GM21367 (cell line): ENCODE data around the gene KCTD10.

ENCODE experiments used
- ATAC-seq: cut with Tn5 transposase; IDR thresholded peaks from one replicate; pipeline ENCODE4 v1.9.1; 2021; ENCODE audit not compliant: unreplicated experiment

The KCTD10 gene

GRCh38 chr12:109495012-109495411 is 17.9 kb upstream of the KCTD10 start:
- no peak for ATAC-seq

GRCh38 chr12:109494348-109494881 is 17.3 kb upstream of the KCTD10 start:
- ATAC-seq: no peak

GRCh38 chr12:109493938-109494337 is 16.8 kb upstream of the KCTD10 start:
- ATAC-seq: no peak

GRCh38 chr12:109493090-109493489 is 16.0 kb upstream of the KCTD10 start:
- no peak for ATAC-seq

- no peak for ATAC-seq
Observed at GRCh38 chr12:109492371-109492770, 15.3 kb upstream of the KCTD10 start.

- no peak for ATAC-seq
Observed at GRCh38 chr12:109491671-109492070, 14.6 kb upstream of the KCTD10 start.

GRCh38 chr12:109489955-109490565 is 13.0 kb upstream of the KCTD10 start:
- ATAC-seq: no peak

GRCh38 chr12:109489016-109489954 is 12.2 kb upstream of the KCTD10 start:
- ATAC-seq: no peak

GRCh38 chr12:109488051-109488665 is 11.1 kb upstream of the KCTD10 start:
- ATAC-seq: no peak

GRCh38 chr12:109487181-109488050 is 10.3 kb upstream of the KCTD10 start:
- ATAC-seq: no peak

GRCh38 chr12:109485201-109485600 is 8.1 kb upstream of the KCTD10 start:
- ATAC-seq: no peak

- no peak for ATAC-seq
Observed at GRCh38 chr12:109483346-109483745, 6.2 kb upstream of the KCTD10 start.

GRCh38 chr12:109482894-109483293 is 5.8 kb upstream of the KCTD10 start:
- ATAC-seq: no peak

- no peak for ATAC-seq
Observed at GRCh38 chr12:109482491-109482890, 5.4 kb upstream of the KCTD10 start.

GRCh38 chr12:109481863-109482262 is 4.8 kb upstream of the KCTD10 start:
- ATAC-seq: no peak

GRCh38 chr12:109480356-109480755 is 3.3 kb upstream of the KCTD10 start:
- no peak for ATAC-seq

- ATAC-seq: no peak
Observed at GRCh38 chr12:109479761-109480160, 2.7 kb upstream of the KCTD10 start.

- no peak for ATAC-seq
Observed at GRCh38 chr12:109477963-109478315, 839 bp upstream of the KCTD10 start.

- no peak for ATAC-seq
Observed at GRCh38 chr12:109476807-109477184, 304 bp downstream of the KCTD10 start.

GRCh38 chr12:109475993-109476806 is 900 bp downstream of the KCTD10 start:
- ATAC-seq: no peak
